ENCODE data around the gene PTCD2. TPM values are rescaled to one million over a fixed set of nuclear protein-coding genes. Genes with fewer than 3 reads are reported as not detected.

Gene PTCD2
- total RNA-seq, 4 donors from 2014 or later: 2.7 to 7.2 (median 5.4) TPM

DNA sequence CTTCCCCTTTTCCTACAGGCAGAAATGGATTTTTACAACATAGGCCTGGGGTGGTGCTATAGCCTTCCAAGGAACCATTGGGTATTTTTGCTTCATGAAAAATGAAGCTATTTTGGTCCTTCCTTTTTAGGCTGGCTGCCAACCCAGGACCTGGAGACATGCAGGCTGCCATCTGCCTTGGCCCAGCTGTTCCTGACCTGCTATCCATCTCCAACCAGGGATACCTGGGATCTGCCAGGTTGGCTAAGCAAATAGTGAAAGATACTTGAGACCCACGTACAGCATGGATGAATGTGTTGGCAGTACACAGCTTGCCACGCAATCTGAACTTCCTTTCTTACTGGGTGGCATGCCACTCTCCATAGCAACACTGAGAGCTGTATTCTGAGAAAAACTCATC is 31.2 kb upstream of the PTCD2 start:
- H3K36me3 ChIP-seq: peaks cover 0 to 12% of the 10 kb centered on the region in 2 donors
- no peaks in the 10 kb centered on the region for H3K27me3 ChIP-seq
- TF ChIP-seq POLR2AphosphoS5 (IDR thresholded peaks at IDR 0.05) (no peak), EP300 (IDR thresholded peaks at IDR 0.05) (no peak), POLR2A (IDR thresholded peaks at IDR 0.05) (no peak)
- TF ChIP-seq, protein P1, sequence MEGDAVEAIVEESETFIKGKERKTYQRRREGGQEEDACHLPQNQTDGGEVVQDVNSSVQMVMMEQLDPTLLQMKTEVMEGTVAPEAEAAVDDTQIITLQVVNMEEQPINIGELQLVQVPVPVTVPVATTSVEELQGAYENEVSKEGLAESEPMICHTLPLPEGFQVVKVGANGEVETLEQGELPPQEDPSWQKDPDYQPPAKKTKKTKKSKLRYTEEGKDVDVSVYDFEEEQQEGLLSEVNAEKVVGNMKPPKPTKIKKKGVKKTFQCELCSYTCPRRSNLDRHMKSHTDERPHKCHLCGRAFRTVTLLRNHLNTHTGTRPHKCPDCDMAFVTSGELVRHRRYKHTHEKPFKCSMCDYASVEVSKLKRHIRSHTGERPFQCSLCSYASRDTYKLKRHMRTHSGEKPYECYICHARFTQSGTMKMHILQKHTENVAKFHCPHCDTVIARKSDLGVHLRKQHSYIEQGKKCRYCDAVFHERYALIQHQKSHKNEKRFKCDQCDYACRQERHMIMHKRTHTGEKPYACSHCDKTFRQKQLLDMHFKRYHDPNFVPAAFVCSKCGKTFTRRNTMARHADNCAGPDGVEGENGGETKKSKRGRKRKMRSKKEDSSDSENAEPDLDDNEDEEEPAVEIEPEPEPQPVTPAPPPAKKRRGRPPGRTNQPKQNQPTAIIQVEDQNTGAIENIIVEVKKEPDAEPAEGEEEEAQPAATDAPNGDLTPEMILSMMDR (IDR thresholded peaks at IDR 0.05): no peak
- H3K27ac ChIP-seq: no peak overlapping the region
- H3K4me3 ChIP-seq: no peak overlapping the region
- peaks cover 0 to 11% (median 0%) of the 10 kb centered on the region in 3 donors for H3K4me1 ChIP-seq
- no peak for ATAC-seq
- WGBS, 2 donors (ENCODE audit: low coverage in 1 of 2): 60 to 100% methylated on average over 1 to 2 of the region's 2 CpGs
- H3K9me3 ChIP-seq: no peaks in the 10 kb centered on the region

DNA sequence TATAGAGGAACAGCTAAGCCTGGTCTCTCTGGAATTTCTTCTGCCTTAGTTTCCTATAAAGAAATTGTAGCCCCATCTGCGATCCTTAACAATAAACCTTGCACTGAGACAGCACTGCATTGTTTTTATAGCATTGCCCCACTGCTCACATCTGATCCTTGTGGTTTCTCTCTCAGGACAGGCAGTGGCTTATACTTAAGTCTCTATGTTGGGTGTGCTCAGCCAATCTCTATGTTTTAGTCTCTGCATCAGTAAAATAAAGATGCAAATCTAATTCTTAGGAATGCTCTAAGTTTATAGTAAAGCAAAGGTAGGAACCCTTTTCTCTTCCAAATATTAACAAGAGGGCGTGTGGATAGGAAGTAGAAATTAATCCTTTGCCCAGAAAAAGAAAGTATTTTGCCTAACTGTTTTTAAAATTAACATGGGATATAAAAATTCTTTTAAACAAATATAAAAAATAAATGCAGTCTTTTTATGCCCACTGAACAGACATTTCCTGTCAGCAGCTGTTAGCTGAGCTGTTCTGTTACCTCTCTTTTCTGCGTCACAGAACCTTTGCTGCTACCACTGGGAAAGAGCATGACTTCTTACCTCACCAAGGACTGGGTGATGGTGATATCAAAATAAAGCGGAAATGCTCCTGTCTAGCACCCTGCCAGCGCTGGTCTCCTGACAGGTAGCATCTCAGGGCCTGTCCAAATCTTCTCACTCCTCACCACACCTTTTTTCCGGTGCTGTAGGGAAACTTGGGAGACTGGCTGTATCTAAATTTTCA is 29.6 kb upstream of the PTCD2 start:
- TF ChIP-seq EP300 (IDR thresholded peaks at IDR 0.05): no peak
- TF ChIP-seq, protein P1 (IDR thresholded peaks at IDR 0.05): no peak
- no peak for TF ChIP-seq POLR2A (IDR thresholded peaks at IDR 0.05)
- no peak for TF ChIP-seq POLR2AphosphoS5 (IDR thresholded peaks at IDR 0.05)
- WGBS, 2 donors (ENCODE audit: low coverage in 1 of 2): 91% methylated on average over 4 to 6 of the region's 6 CpGs
- H3K4me1 ChIP-seq: peaks cover 0 to 16% (median 0%) of the 10 kb centered on the region in 3 donors
- H3K4me3 ChIP-seq: no peak overlapping the region
- H3K36me3 ChIP-seq: peaks cover 0 to 12% of the 10 kb centered on the region in 2 donors
- H3K9me3 ChIP-seq: no peaks in the 10 kb centered on the region
- ATAC-seq: no peak
- no peak overlapping the region for H3K27ac ChIP-seq
- no peaks in the 10 kb centered on the region for H3K27me3 ChIP-seq

DNA sequence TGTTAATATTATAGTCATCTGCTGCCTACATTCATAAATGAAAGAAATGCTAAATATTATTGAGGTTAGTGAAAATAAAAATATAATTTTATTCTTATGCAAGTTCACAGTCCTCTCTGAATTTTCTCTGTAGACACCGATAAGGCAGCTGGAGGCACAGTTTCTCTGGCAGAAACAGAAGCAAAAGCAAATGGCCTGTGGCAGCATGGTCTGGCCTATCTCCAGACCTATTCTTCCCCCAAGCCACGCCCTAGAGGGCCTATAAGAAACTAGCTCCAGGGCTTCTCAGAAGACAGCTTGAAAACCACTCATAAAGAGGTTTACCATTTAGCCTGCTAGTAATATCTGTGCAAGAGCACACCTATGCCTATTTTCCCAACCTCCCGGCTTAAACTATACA is 28.6 kb upstream of the PTCD2 start:
- no peaks in the 10 kb centered on the region for H3K9me3 ChIP-seq
- no peak for TF ChIP-seq POLR2AphosphoS5 (IDR thresholded peaks at IDR 0.05)
- TF ChIP-seq EP300 (IDR thresholded peaks at IDR 0.05): no peak
- no peak for TF ChIP-seq POLR2A (IDR thresholded peaks at IDR 0.05)
- TF ChIP-seq, protein P1 (IDR thresholded peaks at IDR 0.05): no peak
- H3K27me3 ChIP-seq: no peaks in the 10 kb centered on the region
- no peak overlapping the region for H3K4me3 ChIP-seq
- 94 to 100% methylated on average over 3 of the region's 3 CpGs for WGBS, 2 donors (ENCODE audit: low coverage in 1 of 2)
- H3K27ac ChIP-seq: no peak overlapping the region
- peaks cover 0 to 12% of the 10 kb centered on the region in 2 donors for H3K36me3 ChIP-seq
- no peak for ATAC-seq
- peaks cover 0 to 16% (median 0%) of the 10 kb centered on the region in 3 donors for H3K4me1 ChIP-seq

DNA sequence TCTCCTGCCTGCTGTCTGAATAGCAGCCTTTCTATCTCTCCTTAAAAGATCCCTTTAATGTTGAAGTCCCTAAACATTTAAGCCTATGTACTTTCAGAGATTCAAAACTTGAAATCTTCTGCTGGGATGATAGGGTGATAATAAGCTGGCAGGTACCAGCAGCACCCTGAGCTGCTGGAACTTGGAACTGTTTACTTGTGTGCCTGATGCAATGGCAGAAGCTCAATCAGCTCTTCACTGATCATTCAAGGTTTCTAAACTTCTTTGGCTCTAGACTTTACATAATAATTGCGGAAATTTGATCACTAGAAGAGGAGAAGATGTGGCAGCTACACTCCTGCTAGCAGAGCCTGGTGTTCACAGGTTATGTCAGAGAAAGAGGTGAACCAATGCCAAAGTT is 27.8 kb upstream of the PTCD2 start:
- TF ChIP-seq, protein P1 (IDR thresholded peaks at IDR 0.05): no peak
- TF ChIP-seq POLR2AphosphoS5 (IDR thresholded peaks at IDR 0.05) (no peak), EP300 (IDR thresholded peaks at IDR 0.05) (no peak), POLR2A (IDR thresholded peaks at IDR 0.05) (no peak)
- 75 to 100% methylated on average over 1 of the region's 1 CpG for WGBS, 2 donors (ENCODE audit: low coverage in 1 of 2)

More for the DNA sequence above, 27.8 kb upstream of the PTCD2 start:
- no peaks in the 10 kb centered on the region for H3K27me3 ChIP-seq
- no peak overlapping the region for H3K27ac ChIP-seq
- peaks cover 0 to 15% of the 10 kb centered on the region in 2 donors for H3K36me3 ChIP-seq
- H3K4me3 ChIP-seq: no peak overlapping the region
- no peak for ATAC-seq
- H3K4me1 ChIP-seq: peaks cover 0 to 16% (median 0%) of the 10 kb centered on the region in 3 donors
- no peaks in the 10 kb centered on the region for H3K9me3 ChIP-seq
